Mesothelial cell of epicardium (in vitro differentiated cells): ENCODE data around the gene ARPIN. TPM values are rescaled to one million over a fixed set of nuclear protein-coding genes. Genes with fewer than 3 reads are reported as not detected.

Experiments used
- DNase-seq, 2 experiments: peaks; one replicate each; pipeline ENCODE4 v3.0.0; 2021; ENCODE audit warnings: low spot score in 2 of 2; ENCODE audit not compliant: unreplicated experiment in 2 of 2
- H3K27ac Mint-ChIP-seq: 2 replicates; pipeline ENCODE4 v1.8.0; 2021; ENCODE audit warnings: mixed read lengths
- H3K27me3 Mint-ChIP-seq: 2 replicates; pipeline ENCODE4 v1.8.0; 2021; ENCODE audit warnings: low read depth, mixed read lengths
- H3K36me3 Mint-ChIP-seq: 2 replicates; pipeline ENCODE4 v1.8.0; 2021; ENCODE audit warnings: mixed read lengths
- H3K4me1 Mint-ChIP-seq: 2 replicates; pipeline ENCODE4 v1.8.0; 2021; ENCODE audit warnings: mixed read lengths
- H3K4me3 Mint-ChIP-seq: 2 replicates; pipeline ENCODE4 v1.8.0; 2021; ENCODE audit warnings: mild to moderate bottlenecking, moderate library complexity, mixed read lengths
- H3K9me3 Mint-ChIP-seq: 2 replicates; pipeline ENCODE4 v1.8.0; 2021; ENCODE audit warnings: mixed read lengths
- CTCF ChIP-seq: fragments of 200-600 bp; sonication (generic); IDR thresholded peaks from one replicate; pipeline ENCODE4 v1.5.0; 2021; ENCODE audit warnings: antibody characterized with exemption; ENCODE audit not compliant: unreplicated experiment
- microRNA-seq: library from miRNA; unstranded; fragments of <30 nt; microRNA quantifications from one replicate; pipeline ENCODE4 v1.2.0, GENCODE V29; 2021; ENCODE audit warnings: inconsistent platforms, mixed read lengths
- total RNA-seq: library from RNA; stranded (reverse); gene quantifications from 3 replicates; pipeline ENCODE4 v1.2.1, GENCODE V29; 2021

Gene ARPIN
- total RNA-seq, 1 donor from 2014 or later: 26.4 TPM

- Mint-ChIP-seq H3K4me1 (peaks cover 15% of the 10 kb centered on the region), H3K27ac (peak overlapping the region; percentile 90)
- DNase-seq: no peak
These were observed 67.4 kb downstream of the ARPIN start for GRCh38 chr15:89845305-89845893.

More at GRCh38 chr15:89845305-89845893, 67.4 kb downstream of the ARPIN start:
- TF ChIP-seq CTCF: no peak
- H3K27me3 Mint-ChIP-seq: no peaks in the 10 kb centered on the region
- H3K36me3 Mint-ChIP-seq: peaks cover 29% of the 10 kb centered on the region
- H3K9me3 Mint-ChIP-seq: no peaks in the 10 kb centered on the region
- H3K4me3 Mint-ChIP-seq: no peak overlapping the region

Small RNA genes lying within 50 kb of the gene (microRNA-seq; reads per million reads assigned to microRNA genes)
- gene MIR5009 (not detected), gene MIR5094 (not detected)

Other genes with a start within 250 kb of the ARPIN start
- gene PLIN1, start 233.6 kb downstream of the ARPIN start, total RNA-seq: 0.27 to 0.58 TPM (median 0.31 TPM) in 3 replicates
- gene PEX11A, start 222.2 kb downstream of the ARPIN start, total RNA-seq: 6.3 to 7.3 TPM (median 6.5 TPM) in 3 replicates
- gene WDR93, start 222.1 kb downstream of the ARPIN start, total RNA-seq: 0.34 to 0.54 TPM (median 0.40 TPM) in 3 replicates
- gene MESP1, start 161.7 kb downstream of the ARPIN start, total RNA-seq: 0.18 to 0.89 TPM in 2 of 3 replicates, not detected in the other
- gene MESP2, start 136.6 kb downstream of the ARPIN start, total RNA-seq: 0.29 TPM in 1 of 3 replicates, not detected in the others
- gene ANPEP, start 98.1 kb downstream of the ARPIN start, total RNA-seq: 12.5 to 16.3 TPM (median 15.8 TPM) in 3 replicates
- 25.3 to 28.3 TPM (median 26.5 TPM) in 3 replicates for gene AP3S2, start 19.0 kb downstream of the ARPIN start, total RNA-seq
- 30.3 to 31.7 TPM (median 30.4 TPM) in 3 replicates for gene ZNF710, start 88.4 kb upstream of the ARPIN start, total RNA-seq
- gene IDH2, start 189.5 kb upstream of the ARPIN start, total RNA-seq: 126 to 132 TPM (median 127 TPM) in 3 replicates